KOPT-K1 (cell line): ENCODE measurements around the gene GRM8.

Source experiments
- H3K27ac ChIP-seq: fragments of 200-600 bp; sonication (generic); 2 replicates; pipeline ENCODE4 v1.5.1; 2016; ENCODE audit warnings: antibody characterized with exemption, mild to moderate bottlenecking, low read depth, low read length; ENCODE audit not compliant: poor library complexity, severe bottlenecking
- H3K36me3 ChIP-seq: fragments of 200-600 bp; sonication (generic); 2 replicates; pipeline ENCODE4 v1.5.1; 2017; ENCODE audit warnings: antibody characterized with exemption, mild to moderate bottlenecking, low read length, moderate library complexity; ENCODE audit not compliant: insufficient read depth
- H3K9me3 ChIP-seq: fragments of 200-600 bp; sonication (generic); 2 replicates; pipeline ENCODE4 v1.5.1; 2017; ENCODE audit warnings: antibody characterized with exemption, low read length, mild to moderate bottlenecking; ENCODE audit not compliant: insufficient read depth, poor library complexity, severe bottlenecking

The GRM8 gene

GRCh38 chr7:126574276-126575250, 678.2 kb downstream of the GRM8 start:
- Histone ChIP-seq H3K9me3 (no peaks in the 10 kb centered on the region), H3K27ac (no peak overlapping the region), H3K36me3 (no peaks in the 10 kb centered on the region)

GRCh38 chr7:126570845-126571244, 681.9 kb downstream of the GRM8 start:
- Histone ChIP-seq H3K9me3 (no peaks in the 10 kb centered on the region), H3K36me3 (no peaks in the 10 kb centered on the region), H3K27ac (no peak overlapping the region)

- H3K9me3 ChIP-seq: no peaks in the 10 kb centered on the region
- no peak overlapping the region for H3K27ac ChIP-seq
- H3K36me3 ChIP-seq: no peaks in the 10 kb centered on the region
These were observed 683.3 kb downstream of the GRM8 start for GRCh38 chr7:126569402-126569801.

- Histone ChIP-seq H3K9me3 (no peaks in the 10 kb centered on the region), H3K36me3 (no peaks in the 10 kb centered on the region), H3K27ac (no peak overlapping the region)
These were observed 695.5 kb downstream of the GRM8 start for GRCh38 chr7:126557271-126557670.

- H3K27ac ChIP-seq: no peak overlapping the region
- H3K9me3 ChIP-seq: no peaks in the 10 kb centered on the region
- no peaks in the 10 kb centered on the region for H3K36me3 ChIP-seq
These were observed 711.3 kb downstream of the GRM8 start for GRCh38 chr7:126541406-126541805.

GRCh38 chr7:126535176-126535575, 717.6 kb downstream of the GRM8 start:
- H3K36me3 ChIP-seq: no peaks in the 10 kb centered on the region
- H3K9me3 ChIP-seq: no peaks in the 10 kb centered on the region
- no peak overlapping the region for H3K27ac ChIP-seq

GRCh38 chr7:126533715-126534114, 719.0 kb downstream of the GRM8 start:
- Histone ChIP-seq H3K27ac (no peak overlapping the region), H3K9me3 (no peaks in the 10 kb centered on the region), H3K36me3 (no peaks in the 10 kb centered on the region)

GRCh38 chr7:126529833-126530232, 722.9 kb downstream of the GRM8 start:
- H3K27ac ChIP-seq: no peak overlapping the region
- no peaks in the 10 kb centered on the region for H3K36me3 ChIP-seq
- no peaks in the 10 kb centered on the region for H3K9me3 ChIP-seq

GRCh38 chr7:126529254-126529653, 723.5 kb downstream of the GRM8 start:
- Histone ChIP-seq H3K27ac (no peak overlapping the region), H3K36me3 (no peaks in the 10 kb centered on the region), H3K9me3 (no peaks in the 10 kb centered on the region)

GRCh38 chr7:126525906-126526305, 726.8 kb downstream of the GRM8 start:
- Histone ChIP-seq H3K9me3 (no peaks in the 10 kb centered on the region), H3K36me3 (no peaks in the 10 kb centered on the region), H3K27ac (no peak overlapping the region)

GRCh38 chr7:126524967-126525366, 727.8 kb downstream of the GRM8 start:
- no peak overlapping the region for H3K27ac ChIP-seq
- H3K9me3 ChIP-seq: no peaks in the 10 kb centered on the region

GRCh38 chr7:126511046-126511445, 741.7 kb downstream of the GRM8 start:
- H3K27ac ChIP-seq: no peak overlapping the region
- no peaks in the 10 kb centered on the region for H3K36me3 ChIP-seq
- H3K9me3 ChIP-seq: no peaks in the 10 kb centered on the region

More at GRCh38 chr7:126524967-126525366, 727.8 kb downstream of the GRM8 start:
- no peaks in the 10 kb centered on the region for H3K36me3 ChIP-seq

- no peaks in the 10 kb centered on the region for H3K36me3 ChIP-seq
- no peak overlapping the region for H3K27ac ChIP-seq
- no peaks in the 10 kb centered on the region for H3K9me3 ChIP-seq
These were observed 751.1 kb downstream of the GRM8 start for GRCh38 chr7:126501617-126502016.

- H3K9me3 ChIP-seq: no peaks in the 10 kb centered on the region
- H3K36me3 ChIP-seq: no peaks in the 10 kb centered on the region
- no peak overlapping the region for H3K27ac ChIP-seq
These were observed 753.3 kb downstream of the GRM8 start for GRCh38 chr7:126499481-126499880.

- H3K27ac ChIP-seq: no peak overlapping the region
- H3K36me3 ChIP-seq: no peaks in the 10 kb centered on the region
- no peaks in the 10 kb centered on the region for H3K9me3 ChIP-seq
These were observed 757.0 kb downstream of the GRM8 start for GRCh38 chr7:126495733-126496132.

- no peaks in the 10 kb centered on the region for H3K36me3 ChIP-seq
- no peak overlapping the region for H3K27ac ChIP-seq
- no peaks in the 10 kb centered on the region for H3K9me3 ChIP-seq
These were observed 757.7 kb downstream of the GRM8 start for GRCh38 chr7:126495001-126495400.
